B cell (primary cell): ENCODE data around the gene CLIP2. TPM values are rescaled to one million over a fixed set of nuclear protein-coding genes. Genes with fewer than 3 reads are reported as not detected.

Experiments
- ATAC-seq: fragments of 200-7000 bp; cut with Tn5 transposase; one replicate; pipeline ENCODE4 v1.10.0; 2021; ENCODE audit warnings: low read depth, mild to moderate bottlenecking, moderate number of reproducible peaks, moderate library complexity
- CTCF ChIA-PET: fragments of 350-600 bp; sonication (Branson Sonifier 250); formaldehyde crosslinking; loops from one replicate; lab custom pipeline; 2021; ENCODE audit warnings: antibody characterized with exemption, inconsistent platforms; lab: Charles Lee
- POLR2A ChIA-PET: fragments of 350-600 bp; sonication (Branson Sonifier 250); formaldehyde crosslinking; loops from one replicate; lab custom pipeline; 2021; ENCODE audit warnings: antibody characterized with exemption; lab: Charles Lee
- DNase-seq: peaks from one replicate; pipeline ENCODE4 v3.0.0; 2013
- H2AFZ ChIP-seq: 2 replicates; pipeline ENCODE4 v1.6.1; 2012; ENCODE audit warnings: mild to moderate bottlenecking, low read depth, low read length; ENCODE audit not compliant: insufficient read depth, poor library complexity, severe bottlenecking
- H3K27ac ChIP-seq, 2 donors: 1 replicate in 1 of 2; 2 replicates in 1 of 2; pipeline ENCODE4 v1.5.1; 2012 to 2013; ENCODE audit warnings: low read length in 2 of 2, mild to moderate bottlenecking in 2 of 2, moderate library complexity in 1 of 2
- H3K27me3 ChIP-seq, 4 experiments: fragments of 200-600 bp in 1 of 4; sonication (generic) in 1 of 4; replicated peaks in 1 of 4; 1 replicate in 2 of 4; 2 replicates in 2 of 4; pipeline versions ENCODE4 v1.6.1 to v1.7.0; 2013 to 2016; ENCODE audit warnings: low read length in 3 of 4, mild to moderate bottlenecking in 2 of 4, mixed read lengths in 1 of 4, moderate library complexity in 1 of 4; ENCODE audit not compliant: insufficient read depth in 4 of 4, control insufficient read depth in 3 of 4; ENCODE audit errors: control extremely low read depth in 1 of 4
- H3K36me3 ChIP-seq, 2 experiments: replicated peaks in 1 of 2; 1 replicate in 1 of 2; 2 replicates in 1 of 2; pipeline versions ENCODE4 v1.6.1 to v1.7.1; 2013; ENCODE audit warnings: low read length in 1 of 2; ENCODE audit not compliant: insufficient read depth in 2 of 2, control insufficient read depth in 1 of 2; ENCODE audit errors: control extremely low read depth in 1 of 2, extremely low read depth in 1 of 2
- H3K4me1 ChIP-seq, 2 donors: fragments of 200-600 bp in 1 of 2; sonication (generic) in 1 of 2; 1 replicate in 1 of 2; 2 replicates in 1 of 2; pipeline versions ENCODE4 v1.5.1 to v1.6.1; 2013 to 2017; ENCODE audit warnings: low read length in 2 of 2; ENCODE audit not compliant: control insufficient read depth in 2 of 2, insufficient read depth in 2 of 2
- H3K4me2 ChIP-seq: replicated peaks from 2 replicates; pipeline ENCODE3; 2012; ENCODE audit warnings: mild to moderate bottlenecking, low read depth, low read length; ENCODE audit not compliant: poor library complexity, severe bottlenecking
- H3K4me3 ChIP-seq, 5 experiments: fragments of 200-600 bp in 1 of 5; sonication (generic) in 1 of 5; 1 replicate in 3 of 5; 2 replicates in 2 of 5; pipeline versions ENCODE4 v1.5.1 to v1.7.0; 2011 to 2016; ENCODE audit warnings: low read length in 4 of 5, mild to moderate bottlenecking in 4 of 5, low read depth in 2 of 5, control low read depth in 1 of 5, moderate library complexity in 1 of 5; ENCODE audit not compliant: insufficient read depth in 1 of 5; ENCODE audit errors: control extremely low read depth in 1 of 5, extremely low read depth in 1 of 5
- H3K79me2 ChIP-seq: fragments of 200-600 bp; sonication (generic); one replicate; pipeline ENCODE4 v1.6.0; 2016; ENCODE audit warnings: low read length; ENCODE audit not compliant: control insufficient read depth, insufficient read depth
- H3K9ac ChIP-seq: fragments of 200-600 bp; sonication (generic); 2 replicates; pipeline ENCODE4 v1.6.1; 2017; ENCODE audit warnings: mild to moderate bottlenecking, low read length, moderate library complexity
- H3K9me3 ChIP-seq, 3 donors: one replicate each; pipeline versions ENCODE4 v1.6.1 to v1.7.1; 2013; ENCODE audit warnings: low read length in 2 of 3; ENCODE audit not compliant: control insufficient read depth in 2 of 3, insufficient read depth in 1 of 3; ENCODE audit errors: control extremely low read depth in 1 of 3
- H4K20me1 ChIP-seq: 2 replicates; pipeline ENCODE4 v1.6.0; 2012; ENCODE audit warnings: mild to moderate bottlenecking, low read length; ENCODE audit not compliant: insufficient read depth, control insufficient read depth, poor library complexity, severe bottlenecking
- H3K27ac Mint-ChIP-seq: one replicate; pipeline ENCODE4 v1.8.0; 2021; ENCODE audit warnings: mixed read lengths
- H3K27me3 Mint-ChIP-seq: one replicate; pipeline ENCODE4 v1.8.0; 2021; ENCODE audit warnings: mixed read lengths
- H3K4me1 Mint-ChIP-seq: one replicate; pipeline ENCODE4 v1.8.0; 2021; ENCODE audit warnings: mixed read lengths
- H3K4me3 Mint-ChIP-seq: one replicate; pipeline ENCODE4 v1.8.0; 2021; ENCODE audit warnings: mixed read lengths
- H3K9me3 Mint-ChIP-seq: one replicate; pipeline ENCODE4 v1.8.0; 2022; ENCODE audit warnings: mixed read lengths; ENCODE audit not compliant: insufficient read depth
- EZH2 ChIP-seq: IDR thresholded peaks from 2 replicates; pipeline ENCODE4 v1.6.1; 2012; ENCODE audit warnings: borderline replicate concordance, low read depth, mild to moderate bottlenecking, moderate library complexity, low read length; ENCODE audit not compliant: insufficient read depth, poor library complexity, severe bottlenecking
- WGBS: methylation state at CpG from one replicate; pipeline ENCODE4 v1.1.5; 2013; ENCODE audit warnings: missing lambda C conversion rate; ENCODE audit not compliant: insufficient coverage; 5-methylcytosine and 5-hydroxymethylcytosine counted together
- intact Hi-C: fragments of 100-400 bp; cut with micrococcal nuclease; formaldehyde crosslinking; loops from one replicate; pipeline ENCODE4 v1.10.0; 2022
- polyA plus RNA-seq: library from polyadenylated mRNA; depleted of rRNA; stranded (reverse); fragments of >200 nt; gene quantifications from 2 replicates; pipeline ENCODE4 v1.2.3, GENCODE V29; 2012
- total RNA-seq, 2 donors: library from RNA; stranded (reverse); fragments of 120-200 nt in 1 of 2; gene quantifications; 1 replicate in 1 of 2; 2 replicates in 1 of 2; pipeline versions ENCODE4 v1.2.3 to v1.2.4, GENCODE V29; 2013 to 2022
- TF ChIP-seq, protein P1 (sequence below): fragments of 200-600 bp; IDR thresholded peaks from one replicate; pipeline ENCODE4 v1.8.0; 2022; ENCODE audit warnings: antibody characterized with exemption, mild to moderate bottlenecking

CLIP2 gene
- total and polyA plus RNA-seq, 2 donors (not counting 1 experiment from before 2014, with no cell fraction given), result 5.7 to 47.9 TPM

DNA sequence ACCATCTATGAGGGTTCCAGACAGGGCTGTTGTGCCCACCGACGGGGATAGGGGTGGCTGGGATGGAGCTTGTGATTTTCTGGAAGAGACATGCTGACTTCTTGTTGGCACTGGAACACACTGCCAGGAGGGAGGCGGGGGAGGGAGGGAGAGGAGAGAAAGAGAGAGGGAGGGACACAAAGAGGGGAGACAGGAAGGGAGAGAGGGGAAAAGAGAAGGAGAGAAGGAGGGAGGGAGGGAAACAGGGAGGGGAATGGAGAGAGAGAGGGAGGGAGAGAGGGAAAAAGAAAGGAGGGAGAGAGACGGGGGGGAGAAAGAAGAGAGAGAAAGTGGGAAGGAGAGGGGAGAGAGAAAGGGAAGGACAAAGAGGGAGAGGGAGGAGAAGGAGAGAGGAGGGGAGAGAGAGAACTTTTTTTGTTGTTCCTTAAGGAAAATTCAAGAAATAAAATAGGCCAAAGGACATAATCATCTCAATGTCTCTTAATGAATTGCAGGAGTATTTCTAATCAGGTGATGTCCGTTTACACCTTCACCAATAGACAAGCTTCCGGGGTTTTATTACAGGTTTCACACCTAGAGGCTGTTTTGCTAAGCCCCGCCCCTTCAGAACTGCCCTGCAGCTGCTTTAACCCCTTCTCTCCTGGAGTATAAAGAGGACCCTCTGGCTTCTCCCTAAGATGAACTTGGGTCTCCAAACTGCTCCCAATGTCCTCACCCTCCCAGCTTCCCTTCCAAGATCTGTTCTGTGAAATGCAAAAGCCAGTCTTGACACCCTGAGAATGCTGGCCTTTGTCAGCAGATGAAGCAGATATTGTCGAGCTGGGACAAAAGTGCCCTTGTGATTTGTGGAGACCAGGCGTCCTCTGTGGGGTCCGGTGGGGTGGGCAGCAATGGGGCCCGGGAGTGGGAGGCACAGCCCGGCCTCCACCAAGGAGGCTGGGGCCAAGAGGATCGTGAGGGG, 82.5 kb downstream of the CLIP2 start:
- 91% methylated on average over 8 of the region's 13 CpGs for whole genome bisulfite sequencing
- Histone ChIP-seq H3K4me2 (peak overlapping the region; percentile 46), H3K27me3 (no peaks in the 10 kb centered on the region), H3K36me3 (no peaks in the 10 kb centered on the region), H3K79me2 (no peaks in the 10 kb centered on the region), H3K4me1 (peaks cover 4 to 15% of the 10 kb centered on the region in 2 donors), H3K9ac (peak overlapping the region; percentile 29), H3K9me3 (no peaks in the 10 kb centered on the region), H3K4me3 (no peak overlapping the region), H2AFZ (no peak overlapping the region), H4K20me1 (no peaks in the 10 kb centered on the region), H3K27ac (no peak overlapping the region)
- ChIA-PET CTCF (interaction anchor here (0.6 kb wide), 1 partner anchor 99 kb away, joined by 6 read pairs; no protein-coding TSS in a partner anchor), POLR2A (interaction anchor here (0.7 kb wide), 1 partner anchor 35 kb away, joined by 3 read pairs; no protein-coding TSS in a partner anchor)
- H3K4me1 Mint-ChIP-seq, result peaks cover 13% of the 10 kb centered on the region
- H3K27ac Mint-ChIP-seq, result no peak overlapping the region
- no peak for TF ChIP-seq EZH2
- TF ChIP-seq, protein P1, sequence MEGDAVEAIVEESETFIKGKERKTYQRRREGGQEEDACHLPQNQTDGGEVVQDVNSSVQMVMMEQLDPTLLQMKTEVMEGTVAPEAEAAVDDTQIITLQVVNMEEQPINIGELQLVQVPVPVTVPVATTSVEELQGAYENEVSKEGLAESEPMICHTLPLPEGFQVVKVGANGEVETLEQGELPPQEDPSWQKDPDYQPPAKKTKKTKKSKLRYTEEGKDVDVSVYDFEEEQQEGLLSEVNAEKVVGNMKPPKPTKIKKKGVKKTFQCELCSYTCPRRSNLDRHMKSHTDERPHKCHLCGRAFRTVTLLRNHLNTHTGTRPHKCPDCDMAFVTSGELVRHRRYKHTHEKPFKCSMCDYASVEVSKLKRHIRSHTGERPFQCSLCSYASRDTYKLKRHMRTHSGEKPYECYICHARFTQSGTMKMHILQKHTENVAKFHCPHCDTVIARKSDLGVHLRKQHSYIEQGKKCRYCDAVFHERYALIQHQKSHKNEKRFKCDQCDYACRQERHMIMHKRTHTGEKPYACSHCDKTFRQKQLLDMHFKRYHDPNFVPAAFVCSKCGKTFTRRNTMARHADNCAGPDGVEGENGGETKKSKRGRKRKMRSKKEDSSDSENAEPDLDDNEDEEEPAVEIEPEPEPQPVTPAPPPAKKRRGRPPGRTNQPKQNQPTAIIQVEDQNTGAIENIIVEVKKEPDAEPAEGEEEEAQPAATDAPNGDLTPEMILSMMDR, result no peak
- H3K4me3 Mint-ChIP-seq, result peak overlapping the region; percentile 27
- no peaks in the 10 kb centered on the region for H3K27me3 Mint-ChIP-seq
- no peaks in the 10 kb centered on the region for H3K9me3 Mint-ChIP-seq
- intact Hi-C loops, result no loop called here
- DNase-seq, result no peak
- ATAC-seq, result peak; percentile 21
